PC-9 (cell line): ENCODE data around the gene SPRED2.

Experiments used
- CTCF ChIP-seq: fragments of 200-600 bp; sonication (generic); conservative IDR thresholded peaks from 2 replicates; pipeline ENCODE4 v1.6.1; 2017; ENCODE audit warnings: mixed run types, antibody characterized with exemption, mild to moderate bottlenecking, moderate library complexity
- EZH2 ChIP-seq: fragments of 200-600 bp; sonication (generic); IDR thresholded peaks from 2 replicates; pipeline ENCODE4 v1.8.0; 2017; ENCODE audit warnings: antibody characterized with exemption, low read depth

DNA sequence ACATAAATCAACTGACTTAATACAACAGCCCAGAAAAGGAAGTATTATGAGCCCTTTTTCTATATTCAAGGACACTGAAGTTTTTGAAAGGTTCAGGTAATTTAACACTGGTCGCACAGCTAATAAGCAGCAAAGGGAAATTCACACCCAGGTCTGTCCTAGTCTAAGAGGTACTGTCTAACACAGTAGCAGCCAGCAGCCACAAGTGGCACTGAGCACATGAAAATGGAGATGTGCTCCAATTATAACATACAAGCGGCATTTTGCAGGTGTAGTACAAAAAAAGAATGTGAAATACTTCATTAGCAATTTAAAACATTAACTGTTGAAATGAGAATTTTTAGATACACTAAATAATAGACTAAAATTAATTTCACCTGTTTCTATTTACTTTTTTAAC is 23.4 kb downstream of the SPRED2 start:
- TF ChIP-seq CTCF (no peak), EZH2 (no peak)
